Activated T-cell treated with anti-CD3 and anti-CD28 coated beads, Interleukin-2, amount 50 U/mL, for 48 hours (primary cell): Measurements from ENCODE around the gene DNAH8.

Experiments used
- DNase-seq, 2 experiments: peaks; one replicate each; pipeline ENCODE4 v3.0.0-alpha.2; 2020

The DNAH8 gene

DNA sequence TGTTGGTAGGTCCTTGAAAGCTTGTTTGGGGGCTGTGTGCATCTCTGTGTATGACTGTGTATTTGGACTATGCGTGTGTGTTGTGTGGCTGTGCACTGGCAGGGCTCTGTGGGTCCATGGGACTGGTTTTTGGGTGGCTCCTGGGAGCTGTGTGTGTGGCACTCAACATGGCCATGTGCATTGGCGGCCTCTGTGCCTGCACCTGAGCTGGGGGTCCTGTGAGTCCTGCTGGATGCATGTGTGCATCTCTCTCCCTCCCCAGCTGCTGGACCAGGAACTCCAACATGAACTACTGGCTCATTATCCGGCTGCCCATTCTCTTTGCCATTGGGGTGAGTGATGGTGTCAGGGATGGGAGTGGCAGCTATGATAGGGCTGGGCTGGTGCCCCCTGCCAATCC, 363.6 kb downstream of the DNAH8 start:
- no peak for DNase-seq

DNA sequence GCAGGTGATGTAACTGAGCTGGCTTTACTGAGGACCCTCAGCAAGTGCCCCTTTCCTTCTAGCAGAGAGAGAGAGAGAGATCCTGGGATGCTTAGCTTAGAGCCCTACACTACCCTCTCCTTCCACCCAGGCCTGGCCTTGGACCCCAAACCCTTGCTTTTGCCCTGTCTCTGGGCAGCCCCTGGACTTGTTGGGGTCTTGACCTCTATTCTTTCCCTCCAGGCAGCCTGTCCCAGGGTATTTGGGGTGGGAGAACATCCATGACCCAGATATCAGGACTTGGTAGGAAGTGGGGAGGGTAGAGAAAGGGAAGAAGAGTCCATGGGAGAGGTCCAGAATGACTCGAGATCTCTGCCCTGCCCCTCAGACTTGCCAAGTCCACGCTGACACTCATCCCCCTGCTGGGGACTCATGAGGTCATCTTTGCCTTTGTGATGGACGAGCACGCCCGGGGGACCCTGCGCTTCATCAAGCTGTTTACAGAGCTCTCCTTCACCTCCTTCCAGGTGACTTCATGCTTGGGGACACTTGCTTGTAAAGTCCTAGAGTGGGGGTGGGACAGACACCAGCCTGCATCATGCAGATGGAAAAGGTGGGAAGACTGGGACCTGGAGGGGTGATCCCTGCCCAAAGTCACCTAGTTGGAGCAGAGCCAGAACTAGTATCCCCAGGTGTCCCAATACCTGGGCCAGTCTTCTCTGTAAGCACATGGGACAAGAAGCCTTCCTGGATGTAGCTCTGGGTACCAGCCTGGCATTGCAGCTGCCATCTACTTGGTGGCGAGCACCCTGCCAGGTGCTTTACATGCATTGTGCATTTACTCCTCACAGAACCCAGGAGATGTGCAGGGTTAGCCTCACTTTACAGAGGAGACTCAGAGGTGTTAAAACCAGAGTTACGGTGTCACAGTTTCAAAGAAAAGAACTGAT, 364.4 kb downstream of the DNAH8 start:
- DNase-seq, result peak in 1 of 2 experiments; percentile 8
